IMR-90 (cell line): ENCODE data around the gene TMTC2. TPM values are rescaled to one million over a fixed set of nuclear protein-coding genes. Genes with fewer than 3 reads are reported as not detected.

Source experiments
- ATAC-seq: fragments of 200-7000 bp; cut with Tn5 transposase; 2 replicates; pipeline ENCODE4 v1.9.1; 2020; ENCODE audit warnings: low read depth, mild to moderate bottlenecking, moderate library complexity
- BruUV-seq: library from RNA; stranded (reverse); fragments of 400-500 nt; replicated peaks from 2 replicates; lab custom pipeline; 2021; lab: Mats Ljungman, UMichigan
- CTCF ChIA-PET: fragments of 300-600 bp; formaldehyde crosslinking; extraction: SDS; loops from one replicate; lab custom pipeline; 2021; ENCODE audit warnings: antibody characterized with exemption; lab: Yijun Ruan, JAX
- POLR2A ChIA-PET: fragments of 300-600 bp; sonication (Branson Sonifier 250); formaldehyde crosslinking; loops from one replicate; lab custom pipeline; 2022; ENCODE audit warnings: antibody characterized with exemption; ENCODE audit not compliant: unreplicated experiment; lab: Charles Lee
- DNase-seq: peaks from one replicate; pipeline ENCODE4 v3.0.0; 2013
- H2AFZ ChIP-seq: replicated peaks from 2 replicates; pipeline ENCODE3; 2013; ENCODE audit warnings: low read length, mild to moderate bottlenecking; ENCODE audit not compliant: poor library complexity
- H2AK5ac ChIP-seq: 2 replicates; pipeline ENCODE4 v1.6.1; 2013; ENCODE audit warnings: low read depth, low read length, inconsistent platforms
- H2AK9ac ChIP-seq: replicated peaks from 2 replicates; pipeline ENCODE3; 2013; ENCODE audit warnings: mild to moderate bottlenecking, low read depth, low read length, moderate library complexity; ENCODE audit not compliant: poor library complexity
- H2BK120ac ChIP-seq: 2 replicates; pipeline ENCODE4 v1.6.1; 2013; ENCODE audit warnings: low read depth, low read length, inconsistent platforms
- H2BK15ac ChIP-seq: 3 replicates; pipeline ENCODE4 v1.6.1; 2013; ENCODE audit warnings: low read depth, low read length, inconsistent platforms
- H2BK20ac ChIP-seq: 2 replicates; pipeline ENCODE4 v1.6.1; 2013; ENCODE audit warnings: low read depth, mild to moderate bottlenecking, inconsistent platforms, low read length, moderate library complexity
- H2BK5ac ChIP-seq: 2 replicates; pipeline ENCODE4 v1.6.1; 2013; ENCODE audit warnings: mild to moderate bottlenecking, low read depth, low read length, inconsistent platforms; ENCODE audit not compliant: poor library complexity, severe bottlenecking
- H3K14ac ChIP-seq: replicated peaks from 2 replicates; pipeline ENCODE4 v1.6.1; 2013; ENCODE audit warnings: low read depth, low read length, inconsistent platforms
- H3K18ac ChIP-seq: 2 replicates; pipeline ENCODE4 v1.6.1; 2013; ENCODE audit warnings: low read depth, low read length, control low read depth
- H3K23ac ChIP-seq: 2 replicates; pipeline ENCODE4 v1.6.1; 2013; ENCODE audit warnings: low read depth, low read length, inconsistent platforms
- H3K27ac ChIP-seq: 2 replicates; pipeline ENCODE4 v1.5.1; 2013; ENCODE audit warnings: mild to moderate bottlenecking, control low read depth, low read length; ENCODE audit not compliant: insufficient read depth
- H3K27me3 ChIP-seq: 2 replicates; pipeline ENCODE4 v1.6.1; 2013; ENCODE audit warnings: low read length; ENCODE audit not compliant: control insufficient read depth, insufficient read depth
- H3K36me3 ChIP-seq: 2 replicates; pipeline ENCODE4 v1.6.1; 2013; ENCODE audit warnings: low read length, mixed read lengths; ENCODE audit not compliant: control insufficient read depth, insufficient read depth
- H3K4ac ChIP-seq: 2 replicates; pipeline ENCODE4 v1.6.1; 2013; ENCODE audit warnings: low read depth, low read length, inconsistent platforms
- H3K4me1 ChIP-seq: 2 replicates; pipeline ENCODE4 v1.6.1; 2013; ENCODE audit warnings: low read length, mixed read lengths; ENCODE audit not compliant: control insufficient read depth, insufficient read depth
- H3K4me2 ChIP-seq: 2 replicates; pipeline ENCODE4 v1.6.1; 2013; ENCODE audit warnings: low read depth, mild to moderate bottlenecking, control low read depth, low read length, moderate library complexity
- H3K4me3 ChIP-seq: 2 replicates; pipeline ENCODE4 v1.5.1; 2013; ENCODE audit warnings: low read depth, mild to moderate bottlenecking, control low read depth, low read length, moderate library complexity; ENCODE audit not compliant: insufficient read depth
- H3K56ac ChIP-seq: 2 replicates; pipeline ENCODE4 v1.6.1; 2013; ENCODE audit warnings: low read length, inconsistent platforms; ENCODE audit not compliant: insufficient read depth; ENCODE audit errors: extremely low read depth
- H3K79me1 ChIP-seq, 2 experiments: 2 replicates each; pipeline ENCODE4 v1.6.1; 2013; ENCODE audit warnings: low read length in 2 of 2, inconsistent platforms in 1 of 2, low read depth in 1 of 2
- H3K9ac ChIP-seq: 2 replicates; pipeline ENCODE4 v1.6.1; 2013; ENCODE audit warnings: low read depth, low read length, control low read depth
- H3K9me1 ChIP-seq: 2 replicates; pipeline ENCODE4 v1.6.1; 2013; ENCODE audit warnings: low read length, inconsistent platforms; ENCODE audit not compliant: insufficient read depth
- H3K9me3 ChIP-seq: 2 replicates; pipeline ENCODE4 v1.6.1; 2013; ENCODE audit warnings: low read length; ENCODE audit not compliant: control insufficient read depth, insufficient read depth
- H4K20me1 ChIP-seq: 2 replicates; pipeline ENCODE4 v1.6.1; 2013; ENCODE audit warnings: low read length, inconsistent platforms; ENCODE audit not compliant: insufficient read depth
- H4K5ac ChIP-seq: 2 replicates; pipeline ENCODE4 v1.6.1; 2013; ENCODE audit warnings: mild to moderate bottlenecking, low read depth, low read length, control low read depth
- H4K8ac ChIP-seq, 2 experiments: 2 replicates each; pipeline ENCODE4 v1.6.1; 2013; ENCODE audit warnings: low read depth in 2 of 2, low read length in 2 of 2, control low read depth in 1 of 2, inconsistent platforms in 1 of 2
- H4K91ac ChIP-seq: 2 replicates; pipeline ENCODE4 v1.6.1; 2013; ENCODE audit warnings: low read depth, low read length, inconsistent platforms; ENCODE audit not compliant: insufficient read depth
- ELK1 ChIP-seq: fragments of 150-350 bp; IDR thresholded peaks from 2 replicates; pipeline ENCODE4 v1.6.1; 2016; ENCODE audit warnings: low read depth, mild to moderate bottlenecking, low read length, moderate library complexity, borderline replicate concordance
- MAFK ChIP-seq: IDR thresholded peaks from 2 replicates; pipeline ENCODE4 v1.6.1; 2012; ENCODE audit warnings: low read depth, low read length, improper control_type of control experiment
- NFE2L2 ChIP-seq: fragments of 150-350 bp; IDR thresholded peaks from 2 replicates; pipeline ENCODE4 v1.6.1; 2016; ENCODE audit warnings: low read depth, mild to moderate bottlenecking, low read length
- WGBS, 2 experiments: methylation state at CpG; one replicate each; pipeline versions ENCODE4 v1.1.5 to v1.1.7; 2013; ENCODE audit warnings: missing lambda C conversion rate in 2 of 2; ENCODE audit not compliant: insufficient read length in 1 of 2; ENCODE audit errors: extremely low coverage in 2 of 2; 5-methylcytosine and 5-hydroxymethylcytosine counted together
- dilution Hi-C: fragments of 300-500 bp; cut with HindIII; formaldehyde crosslinking; loops from one replicate; pipeline ENCODE4 v1.14.3; 2018; ENCODE audit warnings: low sequenced_read_pairs; ENCODE audit not compliant: unreplicated experiment
- in situ Hi-C: fragments of 300-500 bp; cut with MboI; formaldehyde crosslinking; loops from 3 replicates; pipeline ENCODE4 v1.14.3; 2019; ENCODE audit warnings: low sequenced_read_pairs, inconsistent platforms, mixed read lengths
- intact Hi-C: fragments of 100-400 bp; cut with micrococcal nuclease; formaldehyde crosslinking; loops from 2 replicates; pipeline ENCODE4 v1.10.0; 2022
- polyA plus RNA-seq, 3 experiments: library from polyadenylated mRNA; depleted of rRNA; stranded (reverse); fragments of >200 nt; gene quantifications; 2 replicates each; pipeline ENCODE4 v1.2.3, GENCODE V29; 2012; ENCODE audit warnings: low replicate concordance in 1 of 3
- total RNA-seq: library from RNA; depleted of rRNA; stranded (reverse); fragments of >200 nt; gene quantifications from 2 replicates; pipeline ENCODE4 v1.2.3, GENCODE V29; 2012
- TF ChIP-seq, protein P1 (sequence below): conservative IDR thresholded peaks from 2 replicates; pipeline ENCODE4 v1.5.1; 2012; ENCODE audit warnings: mild to moderate bottlenecking, low read depth, low read length, improper control_type of control experiment

TMTC2 gene
- total and polyA plus RNA-seq, 2 of the 4 experiments (the other 2 are of a cell fraction), result 0.56 to 1.4 TPM

DNA sequence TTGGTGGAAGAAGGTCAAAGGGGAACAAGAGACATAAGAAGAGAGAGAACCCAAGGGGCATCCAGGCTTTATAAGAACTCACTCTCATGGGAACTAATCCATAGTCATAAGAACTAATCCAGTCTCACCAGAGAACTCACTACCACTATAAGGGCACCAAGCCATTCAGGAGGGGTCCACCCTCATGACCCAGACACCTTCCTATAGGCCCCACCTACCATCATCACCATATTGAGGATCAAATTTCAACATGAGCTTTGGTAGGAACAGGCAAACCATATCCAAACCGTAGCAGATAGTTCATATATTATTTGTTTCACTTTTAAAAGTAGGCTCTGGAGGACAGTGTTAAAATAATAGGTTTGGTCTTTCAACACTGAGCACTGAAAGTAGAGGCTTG is 350.1 kb downstream of the TMTC2 start:
- H3K4me1 ChIP-seq, result no peaks in the 10 kb centered on the region
- intact Hi-C loops, result no loop called here
- no peak overlapping the region for H3K4ac ChIP-seq
- no peaks in the 10 kb centered on the region for H3K9me1 ChIP-seq
- ChIA-PET CTCF (interaction anchor here (0.7 kb wide), 1 partner anchor 11 kb away, joined by 3 read pairs; no protein-coding TSS in a partner anchor), POLR2A (no interaction called here)
- H4K20me1 ChIP-seq, result no peaks in the 10 kb centered on the region
- dilution Hi-C loops, result no loop called here
- no peak overlapping the region for H3K18ac ChIP-seq
- H2BK5ac ChIP-seq, result no peak overlapping the region
- no peak overlapping the region for H3K9ac ChIP-seq
- H4K5ac ChIP-seq, result no peak overlapping the region
- H4K91ac ChIP-seq, result no peak overlapping the region
- no peak overlapping the region for H2AFZ ChIP-seq
- H4K8ac ChIP-seq, result no peak overlapping the region
- no peaks in the 10 kb centered on the region for H3K79me1 ChIP-seq
- ATAC-seq, result no peak
- no peaks in the 10 kb centered on the region for H3K36me3 ChIP-seq
- no peak for TF ChIP-seq ELK1
- TF ChIP-seq, protein P1, sequence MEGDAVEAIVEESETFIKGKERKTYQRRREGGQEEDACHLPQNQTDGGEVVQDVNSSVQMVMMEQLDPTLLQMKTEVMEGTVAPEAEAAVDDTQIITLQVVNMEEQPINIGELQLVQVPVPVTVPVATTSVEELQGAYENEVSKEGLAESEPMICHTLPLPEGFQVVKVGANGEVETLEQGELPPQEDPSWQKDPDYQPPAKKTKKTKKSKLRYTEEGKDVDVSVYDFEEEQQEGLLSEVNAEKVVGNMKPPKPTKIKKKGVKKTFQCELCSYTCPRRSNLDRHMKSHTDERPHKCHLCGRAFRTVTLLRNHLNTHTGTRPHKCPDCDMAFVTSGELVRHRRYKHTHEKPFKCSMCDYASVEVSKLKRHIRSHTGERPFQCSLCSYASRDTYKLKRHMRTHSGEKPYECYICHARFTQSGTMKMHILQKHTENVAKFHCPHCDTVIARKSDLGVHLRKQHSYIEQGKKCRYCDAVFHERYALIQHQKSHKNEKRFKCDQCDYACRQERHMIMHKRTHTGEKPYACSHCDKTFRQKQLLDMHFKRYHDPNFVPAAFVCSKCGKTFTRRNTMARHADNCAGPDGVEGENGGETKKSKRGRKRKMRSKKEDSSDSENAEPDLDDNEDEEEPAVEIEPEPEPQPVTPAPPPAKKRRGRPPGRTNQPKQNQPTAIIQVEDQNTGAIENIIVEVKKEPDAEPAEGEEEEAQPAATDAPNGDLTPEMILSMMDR, result no peak
- TF ChIP-seq MAFK, result no peak
- no peak for TF ChIP-seq NFE2L2
- WGBS, 2 experiments, result no CpG with 5 or more reads among the region's 1 CpG
- no peaks in the 10 kb centered on the region for H3K27me3 ChIP-seq
- no peak overlapping the region for H2AK5ac ChIP-seq
- H3K4me3 ChIP-seq, result no peak overlapping the region
- no peak overlapping the region for H2BK120ac ChIP-seq
- H3K9me3 ChIP-seq, result no peaks in the 10 kb centered on the region
- in situ Hi-C loops, result no loop called here
- H2BK20ac ChIP-seq, result no peak overlapping the region
- H3K23ac ChIP-seq, result no peak overlapping the region
- no peak overlapping the region for H2BK15ac ChIP-seq
- H3K56ac ChIP-seq, result no peak overlapping the region
- no peak overlapping the region for H3K4me2 ChIP-seq
- H2AK9ac ChIP-seq, result no peak overlapping the region
- no peak overlapping the region for H3K14ac ChIP-seq
- DNase-seq, result no peak
- BruUV-seq, result no TSS peak
- H3K27ac ChIP-seq, result no peak overlapping the region
